Mesenchymal stem cell (in vitro differentiated cells and primary cell): ENCODE data around the gene RPS6KA1.

Experiments used
- DNase-seq: peaks from one replicate; pipeline ENCODE4 v3.0.0-alpha.2; 2013
- H2AFZ ChIP-seq: one replicate; pipeline ENCODE4 v1.6.1; 2013; ENCODE audit warnings: low read depth, mild to moderate bottlenecking, control low read depth, inconsistent platforms, low read length, moderate library complexity
- H2AK5ac ChIP-seq: 2 replicates; pipeline ENCODE4 v1.6.1; 2013; ENCODE audit warnings: low read length, moderate library complexity, mild to moderate bottlenecking, inconsistent platforms; ENCODE audit not compliant: severe bottlenecking
- H2BK120ac ChIP-seq: one replicate; pipeline ENCODE4 v1.6.1; 2013; ENCODE audit warnings: low read depth, mild to moderate bottlenecking, inconsistent platforms, low read length, moderate library complexity
- H2BK12ac ChIP-seq, 2 experiments: one replicate each; pipeline ENCODE4 v1.6.1; 2013; ENCODE audit warnings: inconsistent platforms in 2 of 2, low read length in 2 of 2, mild to moderate bottlenecking in 2 of 2, moderate library complexity in 2 of 2, control low read depth in 1 of 2
- H2BK15ac ChIP-seq: one replicate; pipeline ENCODE4 v1.6.1; 2013; ENCODE audit warnings: mild to moderate bottlenecking, low read depth, inconsistent platforms; ENCODE audit not compliant: poor library complexity, severe bottlenecking
- H2BK5ac ChIP-seq: 2 replicates; pipeline ENCODE4 v1.6.1; 2013; ENCODE audit warnings: low read depth, mild to moderate bottlenecking, low read length, control low read depth, inconsistent platforms; ENCODE audit not compliant: poor library complexity, severe bottlenecking
- H3K14ac ChIP-seq, 2 experiments: one replicate each; pipeline ENCODE4 v1.6.1; 2013; ENCODE audit warnings: inconsistent platforms in 2 of 2, low read length in 2 of 2, control low read depth in 1 of 2, mild to moderate bottlenecking in 1 of 2, moderate library complexity in 1 of 2
- H3K18ac ChIP-seq, 2 experiments: one replicate each; pipeline ENCODE4 v1.6.1; 2013; ENCODE audit warnings: inconsistent platforms in 2 of 2, low read length in 2 of 2, control low read depth in 1 of 2, low read depth in 1 of 2, mild to moderate bottlenecking in 1 of 2
- H3K23ac ChIP-seq, 2 experiments: one replicate each; pipeline ENCODE4 v1.6.1; 2013; ENCODE audit warnings: inconsistent platforms in 2 of 2, low read length in 2 of 2, mild to moderate bottlenecking in 2 of 2, moderate library complexity in 2 of 2, control low read depth in 1 of 2
- H3K27ac ChIP-seq: 2 replicates; pipeline ENCODE4 v1.5.1; 2013; ENCODE audit warnings: mild to moderate bottlenecking, moderate library complexity, low read length, control low read depth, inconsistent platforms; ENCODE audit not compliant: poor library complexity, severe bottlenecking
- H3K27me3 ChIP-seq, 2 experiments: 2 replicates each; pipeline versions ENCODE4 v1.6.1 to v1.7.0; 2013; ENCODE audit warnings: low read length in 2 of 2, mild to moderate bottlenecking in 2 of 2, moderate library complexity in 2 of 2, control low read depth in 1 of 2, inconsistent platforms in 1 of 2; ENCODE audit not compliant: control insufficient read depth in 1 of 2, insufficient read depth in 1 of 2
- H3K36me3 ChIP-seq, 2 experiments: 2 replicates each; pipeline versions ENCODE4 v1.6.1 to v1.7.0; 2013; ENCODE audit warnings: low read length in 2 of 2, control low read depth in 1 of 2, inconsistent platforms in 1 of 2, low read depth in 1 of 2, mild to moderate bottlenecking in 1 of 2; ENCODE audit not compliant: insufficient read depth in 2 of 2, control insufficient read depth in 1 of 2
- H3K4ac ChIP-seq, 2 experiments: one replicate each; pipeline ENCODE4 v1.6.1; 2013; ENCODE audit warnings: inconsistent platforms in 2 of 2, low read length in 2 of 2, mild to moderate bottlenecking in 2 of 2, moderate library complexity in 2 of 2, control low read depth in 1 of 2, low read depth in 1 of 2
- H3K4me1 ChIP-seq: 2 replicates; pipeline ENCODE4 v1.6.1; 2013; ENCODE audit warnings: low read depth, low read length, control low read depth; ENCODE audit not compliant: control insufficient read depth, insufficient read depth
- H3K4me2 ChIP-seq: 2 replicates; pipeline ENCODE4 v1.6.1; 2013; ENCODE audit warnings: low read length, mild to moderate bottlenecking, inconsistent platforms; ENCODE audit not compliant: poor library complexity, severe bottlenecking
- H3K4me3 ChIP-seq, 2 experiments: 2 replicates each; pipeline versions ENCODE4 v1.5.1 to v1.7.0; 2013; ENCODE audit warnings: low read length in 2 of 2, mild to moderate bottlenecking in 2 of 2, control low read depth in 1 of 2, low read depth in 1 of 2; ENCODE audit not compliant: insufficient read depth in 1 of 2
- H3K79me1 ChIP-seq: replicated peaks from 2 replicates; pipeline ENCODE4 v1.6.1; 2013; ENCODE audit warnings: mild to moderate bottlenecking, control low read depth, low read length, inconsistent platforms; ENCODE audit not compliant: poor library complexity, severe bottlenecking
- H3K9ac ChIP-seq: 2 replicates; pipeline ENCODE4 v1.7.0; 2013; ENCODE audit warnings: mild to moderate bottlenecking, low read length, moderate library complexity
- H3K9me3 ChIP-seq: 2 replicates; pipeline ENCODE4 v1.7.0; 2013; ENCODE audit warnings: mild to moderate bottlenecking, low read length; ENCODE audit not compliant: control insufficient read depth
- H4K8ac ChIP-seq: one replicate; pipeline ENCODE4 v1.6.1; 2013; ENCODE audit warnings: inconsistent platforms, mild to moderate bottlenecking, low read length, moderate library complexity
- H4K91ac ChIP-seq: one replicate; pipeline ENCODE4 v1.6.1; 2013; ENCODE audit warnings: mild to moderate bottlenecking, low read length, inconsistent platforms
- WGBS: methylation state at CpG from one replicate; pipeline ENCODE4 v1.1.7; 2013; ENCODE audit warnings: mixed read lengths; 5-methylcytosine and 5-hydroxymethylcytosine counted together

RPS6KA1 gene

GRCh38 chr1:26538480-26539412 is 9.2 kb downstream of the RPS6KA1 start:
- Histone ChIP-seq H3K27ac (no peak overlapping the region), H2BK120ac (no peak overlapping the region), H3K27me3 (no peaks in the 10 kb centered on the region), H3K9ac (no peak overlapping the region), H4K8ac (no peak overlapping the region), H2AFZ (no peak overlapping the region), H3K18ac (no peak overlapping the region), H3K4ac (no peak overlapping the region), H3K14ac (no peak overlapping the region), H3K4me2 (no peak overlapping the region), H2BK5ac (no peak overlapping the region), H3K79me1 (peaks cover 18% of the 10 kb centered on the region), H3K36me3 (peaks cover 0 to 24% of the 10 kb centered on the region in 2 experiments), H3K9me3 (no peaks in the 10 kb centered on the region), H3K4me1 (peaks cover 22% of the 10 kb centered on the region), H2AK5ac (no peak overlapping the region), H2BK15ac (no peak overlapping the region), H3K23ac (no peak overlapping the region), H3K4me3 (no peak overlapping the region), H2BK12ac (peak overlapping the region in 1 of 2 experiments; percentile 7), H4K91ac (no peak overlapping the region)
- WGBS, result 85% methylated on average over 14 of the region's 14 CpGs
- peak; percentile 34 for DNase-seq

GRCh38 chr1:26539722-26540121 is 10.2 kb downstream of the RPS6KA1 start:
- Histone ChIP-seq H2BK15ac (no peak overlapping the region), H2AFZ (no peak overlapping the region), H3K27me3 (no peaks in the 10 kb centered on the region), H3K9ac (no peak overlapping the region), H3K4me1 (peaks cover 17% of the 10 kb centered on the region), H2AK5ac (no peak overlapping the region), H2BK120ac (no peak overlapping the region), H3K4me2 (no peak overlapping the region), H4K91ac (no peak overlapping the region), H3K79me1 (peaks cover 16% of the 10 kb centered on the region), H3K23ac (no peak overlapping the region), H3K36me3 (peaks cover 0 to 26% of the 10 kb centered on the region in 2 experiments), H4K8ac (no peak overlapping the region), H3K14ac (no peak overlapping the region), H3K4ac (peak overlapping the region in 1 of 2 experiments; percentile 34), H2BK5ac (no peak overlapping the region), H3K18ac (no peak overlapping the region), H3K9me3 (no peaks in the 10 kb centered on the region), H3K4me3 (no peak overlapping the region), H2BK12ac (no peak overlapping the region), H3K27ac (no peak overlapping the region)
- WGBS, result 29% methylated on average over 6 of the region's 6 CpGs
- peak; percentile 15 for DNase-seq

- Histone ChIP-seq H3K9ac (no peak overlapping the region), H3K18ac (no peak overlapping the region), H4K8ac (peak overlapping the region; percentile 19)
These were observed 10.8 kb downstream of the RPS6KA1 start for GRCh38 chr1:26540351-26540750.

GRCh38 chr1:26541431-26541815 is 11.9 kb downstream of the RPS6KA1 start:
- Histone ChIP-seq H3K9ac (peak overlapping the region; percentile 46), H4K8ac (peak overlapping the region; percentile 94), H3K18ac (peak overlapping the region; percentile 81 to 90), H3K4ac (peak overlapping the region; percentile 51 to 84), H4K91ac (peak overlapping the region; percentile 94), H3K79me1 (peaks cover 13% of the 10 kb centered on the region), H2BK12ac (peak overlapping the region; percentile 23 to 93), H3K9me3 (no peaks in the 10 kb centered on the region), H3K14ac (peak overlapping the region in 1 of 2 experiments; percentile 85), H3K27ac (no peak overlapping the region), H3K4me2 (no peak overlapping the region), H3K4me3 (no peak overlapping the region), H2BK5ac (no peak overlapping the region), H2AFZ (peak overlapping the region; percentile 33), H2BK120ac (no peak overlapping the region), H3K27me3 (no peaks in the 10 kb centered on the region), H2BK15ac (no peak overlapping the region), H2AK5ac (no peak overlapping the region), H3K4me1 (peaks cover 15% of the 10 kb centered on the region), H3K23ac (no peak overlapping the region), H3K36me3 (peaks cover 0 to 41% of the 10 kb centered on the region in 2 experiments)
- DNase-seq, result no peak
- 84% methylated on average over 6 of the region's 7 CpGs for WGBS

More at GRCh38 chr1:26540351-26540750, 10.8 kb downstream of the RPS6KA1 start:
- no peak overlapping the region for H2BK5ac ChIP-seq
- H3K4ac ChIP-seq, result no peak overlapping the region
- H3K14ac ChIP-seq, result no peak overlapping the region
- no peak overlapping the region for H2BK15ac ChIP-seq
- H3K4me3 ChIP-seq, result no peak overlapping the region
- no peak overlapping the region for H2BK120ac ChIP-seq
- H2BK12ac ChIP-seq, result no peak overlapping the region
- no peak overlapping the region for H3K4me2 ChIP-seq
- no peak overlapping the region for H2AK5ac ChIP-seq
- H2AFZ ChIP-seq, result no peak overlapping the region
- peaks cover 12% of the 10 kb centered on the region for H3K79me1 ChIP-seq
- no peak overlapping the region for H3K23ac ChIP-seq
- H3K36me3 ChIP-seq, result peaks cover 0 to 30% of the 10 kb centered on the region in 2 experiments
- no peak for DNase-seq
- H4K91ac ChIP-seq, result no peak overlapping the region
- H3K4me1 ChIP-seq, result peaks cover 11% of the 10 kb centered on the region
- no peak overlapping the region for H3K27ac ChIP-seq
- no peaks in the 10 kb centered on the region for H3K27me3 ChIP-seq
- 94% methylated on average over 3 of the region's 3 CpGs for WGBS
- no peaks in the 10 kb centered on the region for H3K9me3 ChIP-seq
